ENCODE measurements around the gene OR52L1.

- no peak for TF ChIP-seq EP300 (IDR thresholded peaks at IDR 0.05; ENCODE audit: borderline replicate concordance in 1 of 2, control insufficient read depth in 1 of 2, low read depth in 2 of 2, low read length in 2 of 2)
- no peak for TF ChIP-seq CTCF (IDR thresholded peaks at IDR 0.05 in 2 of 3, conservative IDR thresholded peaks at IDR 0.05 in 1 of 3; ENCODE audit: control insufficient read depth in 2 of 3, extremely low read depth in 1 of 3, insufficient read depth in 1 of 3, low read depth in 3 of 3, low read length in 3 of 3)
- no peak for TF ChIP-seq POLR2A (IDR thresholded peaks at IDR 0.05; ENCODE audit: low read depth, low read length)
- TF ChIP-seq KLF5 (IDR thresholded peaks at IDR 0.05; ENCODE audit: partially characterized antibody), result no peak
- no peak for TF ChIP-seq RFX5 (IDR thresholded peaks at IDR 0.05; ENCODE audit: low read depth, low read length)
- TF ChIP-seq MXI1 (IDR thresholded peaks at IDR 0.05; ENCODE audit: low read depth, low read length), result no peak
Observed at GRCh38 chr11:6025056-6025455, 38.3 kb upstream of the OR52L1 start.
